Skeletal muscle tissue (tissue), 4 donors: ENCODE data around the gene UTS2B. TPM values are rescaled to one million over a fixed set of nuclear protein-coding genes. Genes with fewer than 3 reads are reported as not detected.

Experiments used
- H3K27ac ChIP-seq: one replicate; pipeline ENCODE4 v1.7.0; 2013; ENCODE audit warnings: mild to moderate bottlenecking, low read depth, low read length, inconsistent platforms
- H3K27me3 ChIP-seq, 3 donors: one replicate each; pipeline ENCODE4 v1.7.0; 2013; ENCODE audit warnings: low read length in 3 of 3; ENCODE audit not compliant: control insufficient read depth in 3 of 3, insufficient read depth in 3 of 3
- H3K36me3 ChIP-seq, 3 donors: one replicate each; pipeline ENCODE4 v1.7.0; 2013; ENCODE audit warnings: low read length in 3 of 3; ENCODE audit not compliant: control insufficient read depth in 3 of 3, insufficient read depth in 3 of 3
- H3K4me1 ChIP-seq, 3 donors: one replicate each; pipeline ENCODE4 v1.7.0; 2013; ENCODE audit warnings: low read length in 3 of 3, mild to moderate bottlenecking in 3 of 3; ENCODE audit not compliant: control insufficient read depth in 3 of 3, insufficient read depth in 3 of 3
- H3K4me3 ChIP-seq, 3 donors: one replicate each; pipeline ENCODE4 v1.7.0; 2013; ENCODE audit warnings: low read length in 3 of 3
- H3K9ac ChIP-seq, 3 donors: one replicate each; pipeline ENCODE4 v1.7.0; 2013; ENCODE audit warnings: low read length in 3 of 3, mild to moderate bottlenecking in 3 of 3, moderate library complexity in 2 of 3, low read depth in 1 of 3
- H3K9me3 ChIP-seq, 3 donors: one replicate each; pipeline ENCODE4 v1.7.0; 2013; ENCODE audit warnings: low read length in 3 of 3; ENCODE audit not compliant: control insufficient read depth in 3 of 3
- total RNA-seq: library from RNA; depleted of rRNA; stranded (reverse); fragments of >200 nt; gene quantifications from one replicate; pipeline ENCODE4 v1.2.3, GENCODE V29; 2014
- donor health status: Osteomylitis.

Gene UTS2B
- total RNA-seq, 1 donor from 2014 or later = not detected

GRCh38 chr3:191328962-191329653 lies 1.2 kb downstream of the UTS2B start, which contains the start of gene CCDC50:
Gene CCDC50 (plus strand): TSS chr3:191329394. CDS start chr3:191329675, 281 bp downstream.
- Histone ChIP-seq H3K4me1 (peaks cover 18 to 24% (median 23%) of the 10 kb centered on the region in 3 donors), H3K27ac (peak within 1 kb of the TSS; percentile 86)

GRCh38 chr3:191328383-191328961 lies 1.9 kb downstream of the UTS2B start:
- peak overlapping the region; percentile 88 to 93 (median 89) for H3K9ac ChIP-seq
- no peaks in the 10 kb centered on the region for H3K36me3 ChIP-seq
- no peaks in the 10 kb centered on the region for H3K27me3 ChIP-seq
- peak overlapping the region; percentile 75 to 82 (median 82) for H3K4me3 ChIP-seq
- peaks cover 18 to 24% (median 23%) of the 10 kb centered on the region in 3 donors for H3K4me1 ChIP-seq
- no peaks in the 10 kb centered on the region for H3K9me3 ChIP-seq
- peak overlapping the region; percentile 86 for H3K27ac ChIP-seq

More at GRCh38 chr3:191328962-191329653, 1.2 kb downstream of the UTS2B start, which contains the start of gene CCDC50:
- H3K4me3 ChIP-seq = peak within 1 kb of the TSS; percentile 75 to 82 (median 82)
- no peaks in the 10 kb centered on the region for H3K36me3 ChIP-seq
- H3K9me3 ChIP-seq = no peaks in the 10 kb centered on the region
- no peaks in the 10 kb centered on the region for H3K27me3 ChIP-seq
- peak within 1 kb of the TSS; percentile 88 to 93 (median 89) for H3K9ac ChIP-seq

GRCh38 chr3:191327526-191327925 lies 2.8 kb downstream of the UTS2B start:
- H3K9me3 ChIP-seq = no peaks in the 10 kb centered on the region
- peaks cover 13 to 16% (median 16%) of the 10 kb centered on the region in 3 donors for H3K4me1 ChIP-seq
- H3K27me3 ChIP-seq = no peaks in the 10 kb centered on the region
- H3K9ac ChIP-seq = no peak overlapping the region
- no peak overlapping the region for H3K4me3 ChIP-seq
- H3K36me3 ChIP-seq = no peaks in the 10 kb centered on the region
- no peak overlapping the region for H3K27ac ChIP-seq

GRCh38 chr3:191324936-191325335 lies 5.4 kb downstream of the UTS2B start:
- no peaks in the 10 kb centered on the region for H3K9me3 ChIP-seq
- H3K27ac ChIP-seq = no peak overlapping the region
- H3K4me3 ChIP-seq = no peak overlapping the region

GRCh38 chr3:191321019-191321767 lies 9.1 kb downstream of the UTS2B start:
- Histone ChIP-seq H3K9ac (no peak overlapping the region), H3K9me3 (no peaks in the 10 kb centered on the region), H3K36me3 (no peaks in the 10 kb centered on the region), H3K27ac (no peak overlapping the region), H3K27me3 (no peaks in the 10 kb centered on the region), H3K4me1 (no peaks in the 10 kb centered on the region), H3K4me3 (no peak overlapping the region)

More at GRCh38 chr3:191324936-191325335, 5.4 kb downstream of the UTS2B start:
- H3K9ac ChIP-seq = no peak overlapping the region
- no peaks in the 10 kb centered on the region for H3K27me3 ChIP-seq
- H3K36me3 ChIP-seq = no peaks in the 10 kb centered on the region
- H3K4me1 ChIP-seq = peaks cover 0 to 8% (median 0%) of the 10 kb centered on the region in 3 donors

GRCh38 chr3:191320316-191320715 lies 10.0 kb downstream of the UTS2B start:
- Histone ChIP-seq H3K9ac (no peak overlapping the region), H3K4me3 (no peak overlapping the region), H3K4me1 (no peaks in the 10 kb centered on the region), H3K9me3 (no peaks in the 10 kb centered on the region), H3K27me3 (no peaks in the 10 kb centered on the region), H3K27ac (no peak overlapping the region), H3K36me3 (no peaks in the 10 kb centered on the region)

GRCh38 chr3:191316876-191317603 lies 13.3 kb downstream of the UTS2B start:
- no peaks in the 10 kb centered on the region for H3K27me3 ChIP-seq
- no peaks in the 10 kb centered on the region for H3K4me1 ChIP-seq
- no peaks in the 10 kb centered on the region for H3K9me3 ChIP-seq

GRCh38 chr3:191314109-191314728 lies 16.1 kb downstream of the UTS2B start:
- Histone ChIP-seq H3K4me3 (no peak overlapping the region), H3K4me1 (no peaks in the 10 kb centered on the region), H3K9ac (no peak overlapping the region), H3K27me3 (no peaks in the 10 kb centered on the region), H3K36me3 (no peaks in the 10 kb centered on the region), H3K27ac (no peak overlapping the region), H3K9me3 (no peaks in the 10 kb centered on the region)

More at GRCh38 chr3:191316876-191317603, 13.3 kb downstream of the UTS2B start:
- Histone ChIP-seq H3K9ac (no peak overlapping the region), H3K4me3 (no peak overlapping the region), H3K27ac (no peak overlapping the region), H3K36me3 (no peaks in the 10 kb centered on the region)

GRCh38 chr3:191313296-191313695 lies 17.0 kb downstream of the UTS2B start:
- Histone ChIP-seq H3K36me3 (no peaks in the 10 kb centered on the region), H3K27me3 (no peaks in the 10 kb centered on the region), H3K27ac (no peak overlapping the region), H3K4me1 (no peaks in the 10 kb centered on the region), H3K9me3 (no peaks in the 10 kb centered on the region), H3K9ac (no peak overlapping the region), H3K4me3 (no peak overlapping the region)
